ENCODE data around the gene RNFT1.
"Not testable (repeated sequence)": the region's sequence is repeated elsewhere in the genome, so short reads cannot be mapped to it uniquely, and the experiment has no call there.

The RNFT1 gene

DNA sequence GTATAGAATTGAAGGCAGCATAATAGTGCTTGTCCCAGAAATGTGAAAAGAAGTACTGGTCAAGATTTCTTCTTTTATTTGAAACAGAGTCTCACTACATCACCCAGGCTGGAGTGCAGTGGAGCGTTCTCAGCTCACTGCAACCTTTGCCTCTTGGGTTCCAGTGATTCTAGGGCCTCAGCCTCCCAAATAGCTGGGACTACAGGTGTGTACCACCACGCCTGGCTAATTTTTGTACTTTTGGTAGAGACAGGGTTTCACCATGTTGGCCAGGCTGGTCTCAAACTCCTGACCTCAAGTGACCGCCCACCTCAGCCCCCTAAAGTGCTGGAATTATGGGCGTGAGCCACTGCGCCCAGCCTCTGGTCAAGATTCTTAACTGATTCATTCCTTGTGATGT is 43.9 kb downstream of the RNFT1 start:
- DNase-seq, result not testable (repeated sequence)

DNA sequence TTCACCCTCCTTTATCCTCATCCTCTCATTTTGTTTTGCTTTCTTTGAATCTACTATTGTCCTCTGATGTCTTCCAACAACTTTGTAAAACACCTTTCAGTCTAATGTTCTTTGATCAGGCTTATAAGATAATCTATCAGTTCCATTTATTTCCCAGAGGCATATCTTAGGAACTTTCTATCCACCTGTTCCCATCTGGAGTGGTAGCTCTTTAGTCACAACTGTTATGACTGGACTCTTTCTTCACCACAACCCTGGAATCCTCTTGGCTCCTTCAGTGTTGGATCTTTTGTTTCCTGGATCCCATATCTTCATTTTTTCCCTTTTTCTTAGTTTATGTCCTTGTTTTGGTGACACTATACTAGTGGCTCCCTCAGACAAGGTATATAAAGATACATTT is 48.1 kb downstream of the RNFT1 start:
- DNase-seq, result no peak

DNA sequence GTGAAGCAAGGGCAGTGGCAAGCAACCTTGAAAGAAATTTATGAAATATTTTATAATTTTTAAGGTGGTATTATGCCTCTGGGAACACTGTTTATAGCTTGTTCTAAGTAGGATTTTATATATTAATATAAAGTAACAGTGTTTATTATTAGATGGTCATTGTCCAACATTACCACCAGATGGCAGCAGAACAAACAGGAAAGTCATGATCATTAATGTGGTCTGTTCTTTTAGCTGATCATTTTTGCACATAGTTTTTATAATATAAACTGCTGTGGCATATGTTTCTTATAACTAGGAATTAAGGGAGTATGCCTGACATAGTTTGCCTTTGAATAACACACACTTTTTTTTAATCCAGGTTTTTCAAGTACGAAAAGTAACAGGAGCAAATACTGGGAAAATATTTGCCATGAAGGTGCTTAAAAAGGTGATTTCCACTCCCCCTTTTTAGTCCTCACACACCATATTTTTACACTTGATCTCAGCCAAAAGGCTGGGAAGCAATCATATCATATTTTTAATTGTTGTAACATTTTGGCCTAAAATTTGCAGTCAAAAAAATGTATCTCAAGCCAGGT is 50.2 kb downstream of the RNFT1 start:
- DNase-seq, result no peak

GRCh38 chr17:59907467-59907866 is 57.1 kb downstream of the RNFT1 start:
- no peak for DNase-seq

DNA sequence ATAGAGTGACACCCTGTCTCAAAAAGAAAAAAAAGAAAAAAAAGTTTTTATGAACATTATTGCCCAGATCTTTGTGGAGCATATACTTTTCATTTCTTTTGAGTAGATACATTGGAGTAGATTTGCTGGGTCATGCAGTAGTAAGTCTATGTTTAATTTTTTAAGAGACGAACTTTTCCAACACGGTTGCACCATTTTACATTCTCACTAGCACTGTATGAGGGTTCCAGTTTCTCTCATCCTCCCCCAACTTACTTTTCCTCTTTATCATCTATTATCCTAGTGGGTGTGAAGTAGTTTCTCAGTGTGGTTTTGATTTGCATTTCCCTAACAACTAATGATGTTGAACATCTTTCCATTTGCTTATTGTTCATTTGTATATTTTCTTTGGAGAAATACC is 61.1 kb downstream of the RNFT1 start:
- DNase-seq, result no peak
